ENCODE results near the gene DUSP6.

DNA sequence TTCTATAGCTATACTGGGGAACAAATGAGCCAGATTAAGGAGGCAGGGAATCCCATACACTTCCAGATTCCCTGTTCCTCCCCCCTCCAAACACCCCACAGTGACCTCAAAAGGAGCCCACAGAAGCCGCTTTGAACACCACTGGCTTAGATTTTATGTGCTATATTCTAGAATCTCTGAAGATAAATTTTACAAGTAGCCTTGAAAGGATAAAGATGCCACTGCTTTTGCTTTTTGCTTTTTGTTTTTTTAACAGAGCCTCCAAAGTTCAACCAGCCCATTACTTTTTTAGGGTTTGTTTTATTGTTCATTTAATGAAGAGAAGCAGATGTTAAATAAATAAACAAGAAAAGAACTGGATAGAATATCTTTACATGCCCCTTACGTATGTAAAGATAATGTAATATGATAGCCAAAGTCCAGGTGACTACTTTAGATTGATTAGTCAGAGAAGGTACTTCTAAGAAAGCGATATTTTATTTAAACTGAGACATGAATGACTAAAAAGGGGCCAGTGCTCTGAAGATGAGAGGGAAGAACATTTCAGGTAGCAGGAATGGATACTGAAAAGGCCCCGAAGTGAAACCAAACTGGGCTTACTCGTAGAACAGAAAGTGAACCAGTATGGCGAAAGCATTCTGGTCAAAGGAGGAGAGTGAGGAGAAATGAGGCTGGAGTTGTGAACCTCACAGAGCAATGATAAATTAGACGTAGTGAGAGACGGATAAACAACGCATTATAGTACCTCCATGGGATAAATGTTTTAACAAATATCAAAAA is 44.6 kb downstream of the DUSP6 start:
- TF ChIP-seq, protein P1, sequence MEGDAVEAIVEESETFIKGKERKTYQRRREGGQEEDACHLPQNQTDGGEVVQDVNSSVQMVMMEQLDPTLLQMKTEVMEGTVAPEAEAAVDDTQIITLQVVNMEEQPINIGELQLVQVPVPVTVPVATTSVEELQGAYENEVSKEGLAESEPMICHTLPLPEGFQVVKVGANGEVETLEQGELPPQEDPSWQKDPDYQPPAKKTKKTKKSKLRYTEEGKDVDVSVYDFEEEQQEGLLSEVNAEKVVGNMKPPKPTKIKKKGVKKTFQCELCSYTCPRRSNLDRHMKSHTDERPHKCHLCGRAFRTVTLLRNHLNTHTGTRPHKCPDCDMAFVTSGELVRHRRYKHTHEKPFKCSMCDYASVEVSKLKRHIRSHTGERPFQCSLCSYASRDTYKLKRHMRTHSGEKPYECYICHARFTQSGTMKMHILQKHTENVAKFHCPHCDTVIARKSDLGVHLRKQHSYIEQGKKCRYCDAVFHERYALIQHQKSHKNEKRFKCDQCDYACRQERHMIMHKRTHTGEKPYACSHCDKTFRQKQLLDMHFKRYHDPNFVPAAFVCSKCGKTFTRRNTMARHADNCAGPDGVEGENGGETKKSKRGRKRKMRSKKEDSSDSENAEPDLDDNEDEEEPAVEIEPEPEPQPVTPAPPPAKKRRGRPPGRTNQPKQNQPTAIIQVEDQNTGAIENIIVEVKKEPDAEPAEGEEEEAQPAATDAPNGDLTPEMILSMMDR (IDR thresholded peaks at IDR 0.05): no peak
- TF ChIP-seq REST (IDR thresholded peaks at IDR 0.05; ENCODE audit: insufficient read depth in 1 of 2, low read depth in 2 of 2, low read length in 1 of 2) (no peak), POLR2AphosphoS5 (IDR thresholded peaks at IDR 0.05; ENCODE audit: low read depth, low read length) (no peak)

All from Panc1 (cell line).